T-helper 1 cell (primary cell): ENCODE results near the gene LENEP.

Experiments
- DNase-seq, 5 donors: peaks; one replicate each; pipeline ENCODE4 v3.0.0-alpha.2; 2012 to 2020

The LENEP gene

GRCh38 chr1:155030243-155030795 lies 36.9 kb downstream of the LENEP start:
- DNase-seq, result no peak

- DNase-seq, result no peak
Measured at GRCh38 chr1:155030899-155031298, 37.5 kb downstream of the LENEP start.

GRCh38 chr1:155032886-155033285 lies 39.5 kb downstream of the LENEP start:
- DNase-seq, result no peak

- no peak for DNase-seq
Measured at GRCh38 chr1:155033524-155033923, 40.1 kb downstream of the LENEP start, which contains the start of the genes DCST1 and DCST2. DCST1 (plus strand) TSS chr1:155033824; CDS start chr1:155034037, 213 bp downstream. DCST2 (minus strand) TSS chr1:155033781; CDS start chr1:155033701, 80 bp downstream.

- DNase-seq, result no peak
Measured at GRCh38 chr1:155034318-155035208, 41.2 kb downstream of the LENEP start.

GRCh38 chr1:155035936-155036335 lies 42.5 kb downstream of the LENEP start:
- DNase-seq, result no peak

GRCh38 chr1:155037043-155037442 lies 43.7 kb downstream of the LENEP start:
- DNase-seq, result no peak

- no peak for DNase-seq
Measured at GRCh38 chr1:155037851-155038441, 44.6 kb downstream of the LENEP start.

- no peak for DNase-seq
Measured at GRCh38 chr1:155038602-155039307, 45.4 kb downstream of the LENEP start.

- DNase-seq, result no peak
Measured at GRCh38 chr1:155039308-155039669, 45.9 kb downstream of the LENEP start.

GRCh38 chr1:155040358-155041093 lies 47.1 kb downstream of the LENEP start:
- no peak for DNase-seq

GRCh38 chr1:155042789-155043188 lies 49.4 kb downstream of the LENEP start:
- DNase-seq, result no peak

GRCh38 chr1:155043301-155043702 lies 49.9 kb downstream of the LENEP start:
- no peak for DNase-seq

- DNase-seq, result no peak
Measured at GRCh38 chr1:155043793-155044192, 50.4 kb downstream of the LENEP start.
